GM19328 (cell line): ENCODE results near the gene EEF1A2.

Source experiments
- ATAC-seq: cut with Tn5 transposase; IDR thresholded peaks from one replicate; pipeline ENCODE4 v1.9.1; 2021; ENCODE audit warnings: mild to moderate bottlenecking, moderate library complexity; ENCODE audit not compliant: unreplicated experiment

EEF1A2 gene

GRCh38 chr20:63498960-63499337, at the start of gene EEF1A2:
EEF1A2 (minus strand) TSS chr20:63499083; CDS start chr20:63497763, 1,320 bp downstream.
- no peak for ATAC-seq

- no peak for ATAC-seq
Measured at GRCh38 chr20:63548542-63548941, 49.7 kb upstream of the EEF1A2 start.

GRCh38 chr20:63547725-63548480, 49.0 kb upstream of the EEF1A2 start, which contains the start of gene SRMS:
SRMS (minus strand) TSS chr20:63547749; CDS start chr20:63547463, 286 bp downstream.
- ATAC-seq: no peak

GRCh38 chr20:63546956-63547724, 48.3 kb upstream of the EEF1A2 start:
- ATAC-seq: no peak

GRCh38 chr20:63546256-63546955, 47.5 kb upstream of the EEF1A2 start:
- ATAC-seq: no peak

GRCh38 chr20:63545814-63546213, 46.9 kb upstream of the EEF1A2 start:
- no peak for ATAC-seq

GRCh38 chr20:63544958-63545516, 46.2 kb upstream of the EEF1A2 start:
- no peak for ATAC-seq

GRCh38 chr20:63544241-63544957, 45.5 kb upstream of the EEF1A2 start:
- no peak for ATAC-seq

GRCh38 chr20:63543733-63544132, 44.9 kb upstream of the EEF1A2 start:
- no peak for ATAC-seq

GRCh38 chr20:63543131-63543530, 44.2 kb upstream of the EEF1A2 start:
- no peak for ATAC-seq

GRCh38 chr20:63542696-63543095, 43.8 kb upstream of the EEF1A2 start:
- ATAC-seq: no peak

- no peak for ATAC-seq
Measured at GRCh38 chr20:63542031-63542559, 43.2 kb upstream of the EEF1A2 start.

- ATAC-seq: no peak
Measured at GRCh38 chr20:63541371-63541770, 42.5 kb upstream of the EEF1A2 start.

GRCh38 chr20:63540417-63541186, 41.7 kb upstream of the EEF1A2 start:
- no peak for ATAC-seq

GRCh38 chr20:63539441-63540370, 40.8 kb upstream of the EEF1A2 start:
- no peak for ATAC-seq

- no peak for ATAC-seq
Measured at GRCh38 chr20:63539092-63539430, 40.2 kb upstream of the EEF1A2 start.

- no peak for ATAC-seq
Measured at GRCh38 chr20:63538204-63539091, 39.6 kb upstream of the EEF1A2 start.
